Calu3 (cell line): Measurements from ENCODE around the gene UNC5C. TPM values are rescaled to one million over a fixed set of nuclear protein-coding genes. Genes with fewer than 3 reads are reported as not detected.

Experiments used
- BruUV-seq: library from RNA; stranded (reverse); fragments of 400-500 nt; replicated peaks from 2 replicates; lab custom pipeline; 2021; lab: Mats Ljungman, UMichigan
- CTCF ChIA-PET: fragments of 300-600 bp; sonication (Branson Sonifier 250); formaldehyde crosslinking; loops from one replicate; lab custom pipeline; 2022; ENCODE audit warnings: antibody characterized with exemption; lab: Charles Lee
- DNase-seq: peaks from one replicate; pipeline ENCODE4 v3.0.0; 2022
- H3K27ac Mint-ChIP-seq: one replicate; pipeline ENCODE4 v1.8.0; 2022; ENCODE audit warnings: mixed read lengths; ENCODE audit not compliant: unreplicated experiment
- H3K27me3 Mint-ChIP-seq: one replicate; pipeline ENCODE4 v1.8.0; 2022; ENCODE audit warnings: mixed read lengths; ENCODE audit not compliant: unreplicated experiment
- H3K36me3 Mint-ChIP-seq: one replicate; pipeline ENCODE4 v1.8.0; 2022; ENCODE audit warnings: mild to moderate bottlenecking, moderate library complexity, mixed read lengths; ENCODE audit not compliant: insufficient read depth, unreplicated experiment
- H3K4me1 Mint-ChIP-seq: one replicate; pipeline ENCODE4 v1.8.0; 2022; ENCODE audit warnings: mild to moderate bottlenecking, low read depth, mixed read lengths; ENCODE audit not compliant: unreplicated experiment
- H3K4me3 Mint-ChIP-seq: one replicate; pipeline ENCODE4 v1.8.0; 2022; ENCODE audit warnings: mild to moderate bottlenecking, low read depth, moderate library complexity, mixed read lengths; ENCODE audit not compliant: unreplicated experiment
- H3K9me3 Mint-ChIP-seq: one replicate; pipeline ENCODE4 v1.8.0; 2022; ENCODE audit warnings: low read depth, mixed read lengths; ENCODE audit not compliant: unreplicated experiment
- intact Hi-C: fragments of 100-400 bp; cut with micrococcal nuclease; formaldehyde crosslinking; loops from one replicate; pipeline ENCODE4 v1.10.0; 2022; ENCODE audit not compliant: unreplicated experiment
- total RNA-seq: library from RNA; stranded (reverse); gene quantifications from 2 replicates; pipeline ENCODE4 v1.2.3, GENCODE V29; 2022
- TF ChIP-seq, protein P1 (sequence below): fragments of 200-600 bp; IDR thresholded peaks from one replicate; pipeline ENCODE4 v1.8.0; 2022; ENCODE audit warnings: antibody characterized with exemption; ENCODE audit not compliant: unreplicated experiment

The UNC5C gene
- total RNA-seq, 1 experiment from 2014 or later, result not detected

- BruUV-seq, result no TSS peak
- H3K27me3 Mint-ChIP-seq, result no peaks in the 10 kb centered on the region
- H3K4me3 Mint-ChIP-seq, result no peak overlapping the region
- H3K9me3 Mint-ChIP-seq, result no peaks in the 10 kb centered on the region
- no peaks in the 10 kb centered on the region for H3K4me1 Mint-ChIP-seq
- H3K27ac Mint-ChIP-seq, result no peak overlapping the region
- intact Hi-C loops, result no loop called here
- H3K36me3 Mint-ChIP-seq, result no peaks in the 10 kb centered on the region
- DNase-seq, result no peak
- CTCF ChIA-PET, result no interaction called here
- TF ChIP-seq, protein P1, sequence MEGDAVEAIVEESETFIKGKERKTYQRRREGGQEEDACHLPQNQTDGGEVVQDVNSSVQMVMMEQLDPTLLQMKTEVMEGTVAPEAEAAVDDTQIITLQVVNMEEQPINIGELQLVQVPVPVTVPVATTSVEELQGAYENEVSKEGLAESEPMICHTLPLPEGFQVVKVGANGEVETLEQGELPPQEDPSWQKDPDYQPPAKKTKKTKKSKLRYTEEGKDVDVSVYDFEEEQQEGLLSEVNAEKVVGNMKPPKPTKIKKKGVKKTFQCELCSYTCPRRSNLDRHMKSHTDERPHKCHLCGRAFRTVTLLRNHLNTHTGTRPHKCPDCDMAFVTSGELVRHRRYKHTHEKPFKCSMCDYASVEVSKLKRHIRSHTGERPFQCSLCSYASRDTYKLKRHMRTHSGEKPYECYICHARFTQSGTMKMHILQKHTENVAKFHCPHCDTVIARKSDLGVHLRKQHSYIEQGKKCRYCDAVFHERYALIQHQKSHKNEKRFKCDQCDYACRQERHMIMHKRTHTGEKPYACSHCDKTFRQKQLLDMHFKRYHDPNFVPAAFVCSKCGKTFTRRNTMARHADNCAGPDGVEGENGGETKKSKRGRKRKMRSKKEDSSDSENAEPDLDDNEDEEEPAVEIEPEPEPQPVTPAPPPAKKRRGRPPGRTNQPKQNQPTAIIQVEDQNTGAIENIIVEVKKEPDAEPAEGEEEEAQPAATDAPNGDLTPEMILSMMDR, result no peak
Observed at GRCh38 chr4:95219109-95219508, 329.7 kb downstream of the UNC5C start.

DNA sequence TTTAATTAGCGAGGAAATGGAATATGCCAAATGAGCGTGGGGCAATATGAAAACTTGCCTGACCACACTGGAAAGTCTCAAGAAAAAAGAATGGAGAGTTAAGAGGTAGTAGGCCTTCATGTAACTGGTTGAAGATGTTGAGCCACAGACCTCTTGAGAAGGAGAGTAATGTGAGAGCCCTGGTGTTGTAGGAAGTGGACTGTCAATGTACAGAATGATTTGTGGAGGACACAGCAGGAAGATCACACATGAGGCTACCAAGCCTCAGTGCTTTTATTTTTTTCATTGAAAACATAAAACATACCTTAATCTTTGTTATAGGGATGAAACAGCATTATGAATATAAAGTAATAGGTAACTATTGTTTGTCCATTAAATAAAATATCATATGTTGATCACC, 331.6 kb downstream of the UNC5C start:
- CTCF ChIA-PET, result no interaction called here
- Mint-ChIP-seq H3K27me3 (no peaks in the 10 kb centered on the region), H3K27ac (no peak overlapping the region), H3K9me3 (no peaks in the 10 kb centered on the region), H3K36me3 (no peaks in the 10 kb centered on the region), H3K4me1 (no peaks in the 10 kb centered on the region), H3K4me3 (no peak overlapping the region)
- TF ChIP-seq, protein P1, result no peak
- no TSS peak for BruUV-seq
- DNase-seq, result no peak
- intact Hi-C loops, result no loop called here

GRCh38 chr4:95216636-95217035, 332.1 kb downstream of the UNC5C start:
- intact Hi-C loops, result no loop called here
- H3K4me3 Mint-ChIP-seq, result no peak overlapping the region
- DNase-seq, result no peak
- H3K27me3 Mint-ChIP-seq, result no peaks in the 10 kb centered on the region
- TF ChIP-seq, protein P1, result no peak
- H3K27ac Mint-ChIP-seq, result no peak overlapping the region
- no peaks in the 10 kb centered on the region for H3K9me3 Mint-ChIP-seq
- CTCF ChIA-PET, result no interaction called here
- BruUV-seq, result no TSS peak
- H3K4me1 Mint-ChIP-seq, result no peaks in the 10 kb centered on the region
- H3K36me3 Mint-ChIP-seq, result no peaks in the 10 kb centered on the region

- BruUV-seq, result no TSS peak
- H3K36me3 Mint-ChIP-seq, result no peaks in the 10 kb centered on the region
- TF ChIP-seq, protein P1, result no peak
- H3K4me3 Mint-ChIP-seq, result no peak overlapping the region
- H3K27ac Mint-ChIP-seq, result no peak overlapping the region
- no peaks in the 10 kb centered on the region for H3K9me3 Mint-ChIP-seq
- no peak for DNase-seq
- intact Hi-C loops, result no loop called here
- CTCF ChIA-PET, result interaction anchor here (0.6 kb wide), 1 partner anchor 138 kb away, joined by 3 read pairs; no protein-coding TSS in a partner anchor
- H3K4me1 Mint-ChIP-seq, result no peaks in the 10 kb centered on the region
- no peaks in the 10 kb centered on the region for H3K27me3 Mint-ChIP-seq
Observed at GRCh38 chr4:95215991-95216605, 332.7 kb downstream of the UNC5C start.
